Gastroesophageal sphincter (tissue), 4 donors: ENCODE measurements around the gene PID1. TPM values are rescaled to one million over a fixed set of nuclear protein-coding genes. Genes with fewer than 3 reads are reported as not detected.

Experiments used
- ATAC-seq: fragments of 150-250 bp; one replicate; pipeline ENCODE4 v1.9.1; 2016; ENCODE audit warnings: mild to moderate bottlenecking, moderate library complexity
- H3K27ac ChIP-seq, 4 donors: fragments of 200-600 bp; sonication (generic) in 3 of 4; 1 replicate in 3 of 4; 2 replicates in 1 of 4; pipeline ENCODE4 v1.5.1; 2016 to 2019
- H3K27me3 ChIP-seq: fragments of 200-600 bp; sonication (generic); one replicate; pipeline ENCODE4 v1.5.1; 2019
- H3K36me3 ChIP-seq, 2 donors: fragments of 200-600 bp; sonication (generic); one replicate each; pipeline ENCODE4 v1.5.1; 2019; ENCODE audit warnings: control low read depth in 1 of 2
- H3K4me1 ChIP-seq, 3 donors: fragments of 200-600 bp; sonication (generic); 1 replicate in 2 of 3; 2 replicates in 1 of 3; pipeline ENCODE4 v1.5.1; 2016 to 2019; ENCODE audit warnings: control low read depth in 2 of 3
- H3K4me3 ChIP-seq, 2 donors: fragments of 200-600 bp; sonication (generic); one replicate each; pipeline ENCODE4 v1.5.1; 2019; ENCODE audit warnings: mild to moderate bottlenecking in 1 of 2, moderate library complexity in 1 of 2
- H3K9me3 ChIP-seq, 3 donors: fragments of 200-600 bp; sonication (generic); one replicate each; pipeline ENCODE4 v1.5.1; 2017 to 2019; ENCODE audit warnings: control low read depth in 2 of 3
- CTCF ChIP-seq, 4 experiments: fragments of 200-600 bp in 2 of 4; fragments of 450-650 bp in 2 of 4; sonication (generic) in 1 of 4; IDR thresholded peaks; one replicate each; pipeline ENCODE4 v1.5.1; 2017 to 2019; ENCODE audit warnings: antibody characterized with exemption in 4 of 4, mild to moderate bottlenecking in 2 of 4, moderate library complexity in 2 of 4
- EP300 ChIP-seq: sonication (generic); formaldehyde crosslinking; IDR thresholded peaks from one replicate; pipeline ENCODE4 v1.6.1; 2017; ENCODE audit warnings: antibody characterized with exemption, mild to moderate bottlenecking
- POLR2A ChIP-seq, 2 donors: fragments of 450-650 bp; IDR thresholded peaks; one replicate each; pipeline ENCODE4 v1.6.1; 2017; ENCODE audit warnings: antibody characterized with exemption in 2 of 2, mild to moderate bottlenecking in 2 of 2, moderate library complexity in 1 of 2
- POLR2AphosphoS5 ChIP-seq: sonication (generic); formaldehyde crosslinking; IDR thresholded peaks from one replicate; pipeline ENCODE4 v1.6.1; 2017; ENCODE audit warnings: antibody characterized with exemption
- WGBS, 2 donors: methylation state at CpG; one replicate each; pipeline ENCODE4 v1.1.5; 2018; ENCODE audit warnings: low coverage in 1 of 2; 5-methylcytosine and 5-hydroxymethylcytosine counted together
- total RNA-seq, 4 donors: library from RNA; depleted of rRNA; stranded (reverse); fragments of >200 nt; gene quantifications; one replicate each; pipeline ENCODE4 v1.1.0, GENCODE V29; 2016

Gene PID1
- total RNA-seq, 4 donors from 2014 or later: 34.4 to 62.4 (median 54.9) TPM

GRCh38 chr2:229096409-229097066 lies 174.5 kb downstream of the PID1 start:
- Histone ChIP-seq H3K27ac (no peak overlapping the region), H3K9me3 (no peaks in the 10 kb centered on the region), H3K27me3 (no peaks in the 10 kb centered on the region), H3K4me3 (no peak overlapping the region), H3K4me1 (no peaks in the 10 kb centered on the region), H3K36me3 (no peaks in the 10 kb centered on the region)
- TF ChIP-seq POLR2AphosphoS5: no peak
- TF ChIP-seq CTCF (IDR thresholded peaks at IDR 0.05): no peak
- TF ChIP-seq POLR2A (IDR thresholded peaks at IDR 0.05): no peak
- TF ChIP-seq EP300: no peak
- WGBS, 2 donors: 42 to 44% methylated on average over 4 of the region's 4 CpGs
- ATAC-seq: no peak

GRCh38 chr2:229095472-229095871 lies 175.6 kb downstream of the PID1 start:
- no peak overlapping the region for H3K27ac ChIP-seq
- no peaks in the 10 kb centered on the region for H3K4me1 ChIP-seq
- TF ChIP-seq POLR2A (IDR thresholded peaks at IDR 0.05) (no peak), EP300 (no peak), POLR2AphosphoS5 (no peak), CTCF (IDR thresholded peaks at IDR 0.05) (no peak)
- H3K27me3 ChIP-seq: no peaks in the 10 kb centered on the region
- no peaks in the 10 kb centered on the region for H3K36me3 ChIP-seq
- no peaks in the 10 kb centered on the region for H3K9me3 ChIP-seq
- WGBS, 2 donors: 94 to 100% methylated on average over 1 of the region's 1 CpG
- no peak for ATAC-seq
- no peak overlapping the region for H3K4me3 ChIP-seq

GRCh38 chr2:229090225-229090624 lies 180.9 kb downstream of the PID1 start:
- Histone ChIP-seq H3K4me3 (no peak overlapping the region), H3K27me3 (no peaks in the 10 kb centered on the region), H3K27ac (no peak overlapping the region), H3K36me3 (no peaks in the 10 kb centered on the region), H3K4me1 (peaks cover 0 to 13% (median 0%) of the 10 kb centered on the region in 3 donors), H3K9me3 (no peaks in the 10 kb centered on the region)
- no peak for TF ChIP-seq EP300
- no peak for TF ChIP-seq CTCF (IDR thresholded peaks at IDR 0.05)
- no peak for TF ChIP-seq POLR2AphosphoS5
- no peak for TF ChIP-seq POLR2A (IDR thresholded peaks at IDR 0.05)
- no peak for ATAC-seq
- WGBS, 2 donors: 78 to 100% methylated on average over 1 to 2 of the region's 2 CpGs

GRCh38 chr2:229089776-229090175 lies 181.3 kb downstream of the PID1 start:
- Histone ChIP-seq H3K4me1 (peaks cover 0 to 13% (median 0%) of the 10 kb centered on the region in 3 donors), H3K27ac (no peak overlapping the region), H3K9me3 (no peaks in the 10 kb centered on the region), H3K36me3 (no peaks in the 10 kb centered on the region), H3K4me3 (no peak overlapping the region), H3K27me3 (no peaks in the 10 kb centered on the region)
- WGBS, 2 donors: 48 to 73% methylated on average over 3 of the region's 3 CpGs
- TF ChIP-seq CTCF (IDR thresholded peaks at IDR 0.05): no peak
- no peak for TF ChIP-seq POLR2AphosphoS5
- TF ChIP-seq POLR2A (IDR thresholded peaks at IDR 0.05): no peak
- TF ChIP-seq EP300: no peak
- ATAC-seq: no peak

- 62 to 63% methylated on average over 7 of the region's 7 CpGs for WGBS, 2 donors
- H3K4me3 ChIP-seq: no peak overlapping the region
- H3K27ac ChIP-seq: no peak overlapping the region
- no peaks in the 10 kb centered on the region for H3K9me3 ChIP-seq
- H3K36me3 ChIP-seq: no peaks in the 10 kb centered on the region
- H3K27me3 ChIP-seq: no peaks in the 10 kb centered on the region
- ATAC-seq: no peak
- TF ChIP-seq CTCF (IDR thresholded peaks at IDR 0.05) (no peak), POLR2AphosphoS5 (no peak), EP300 (no peak)
- H3K4me1 ChIP-seq: peaks cover 0 to 13% (median 0%) of the 10 kb centered on the region in 3 donors
These were observed 182.0 kb downstream of the PID1 start for GRCh38 chr2:229088966-229089700.
